Stomach (tissue), 9 donors: ENCODE data around the gene MTF2. TPM values are rescaled to one million over a fixed set of nuclear protein-coding genes. Genes with fewer than 3 reads are reported as not detected.
A peak's percentile ranks its signal among the peaks of the same experiment; 100 is the strongest.

Experiments
- DNase-seq, 2 donors: peaks; one replicate each; pipeline versions ENCODE4 v3.0.0 to v3.0.0-alpha.2; 2013 to 2019
- H3K27ac ChIP-seq, 5 donors: fragments of 200-600 bp in 4 of 5; sonication (generic) in 4 of 5; one replicate each; pipeline ENCODE4 v1.5.1; 2013 to 2019; ENCODE audit warnings: mild to moderate bottlenecking in 1 of 5, moderate library complexity in 1 of 5
- H3K27me3 ChIP-seq, 3 donors: fragments of 200-600 bp; sonication (generic); one replicate each; pipeline ENCODE4 v1.5.1; 2017 to 2019; ENCODE audit warnings: mixed run types in 1 of 3
- H3K36me3 ChIP-seq, 4 donors: fragments of 200-600 bp; sonication (generic); 1 replicate in 3 of 4; 2 replicates in 1 of 4; pipeline ENCODE4 v1.5.1; 2016 to 2019
- H3K4me1 ChIP-seq, 4 donors: fragments of 200-600 bp; sonication (generic); one replicate each; pipeline ENCODE4 v1.5.1; 2016 to 2019
- H3K4me3 ChIP-seq, 4 donors: fragments of 200-600 bp; sonication (generic) in 3 of 4; one replicate each; pipeline ENCODE4 v1.5.1; 2016 to 2019; ENCODE audit warnings: mild to moderate bottlenecking in 1 of 4
- H3K9me3 ChIP-seq, 4 donors: fragments of 200-600 bp; sonication (generic); one replicate each; pipeline ENCODE4 v1.5.1; 2016 to 2019
- EP300 ChIP-seq: sonication (generic); formaldehyde crosslinking; IDR thresholded peaks from one replicate; pipeline ENCODE4 v1.6.1; 2017; ENCODE audit warnings: antibody characterized with exemption
- POLR2A ChIP-seq, 4 donors: fragments of 450-650 bp; IDR thresholded peaks; one replicate each; pipeline ENCODE4 v1.6.1; 2016; ENCODE audit warnings: antibody characterized with exemption in 4 of 4, control low read depth in 2 of 4, mild to moderate bottlenecking in 1 of 4, moderate library complexity in 1 of 4
- POLR2AphosphoS5 ChIP-seq, 3 donors: sonication (generic); formaldehyde crosslinking; IDR thresholded peaks; one replicate each; pipeline ENCODE4 v1.6.1; 2016; ENCODE audit warnings: antibody characterized with exemption in 3 of 3
- WGBS, 5 donors: extraction: QIAGEN DNeasy Blood & Tissue Kit in 3 of 5; methylation state at CpG; one replicate each; pipeline versions ENCODE4 v1.1.5 to v1.1.7; 2013 to 2018; 5-methylcytosine and 5-hydroxymethylcytosine counted together
- intact Hi-C: fragments of 100-400 bp; cut with DNase I; formaldehyde crosslinking; loops from one replicate; pipeline ENCODE4 v1.15.1; 2023; ENCODE audit warnings: low total_unique reads
- polyA plus RNA-seq, 3 donors: library from polyadenylated mRNA; stranded (reverse); fragments of 200-250 nt; gene quantifications; one replicate each; pipeline ENCODE4 v1.2.3, GENCODE V29; 2013
- total RNA-seq, 5 donors: library from RNA; depleted of rRNA; stranded (reverse); fragments of >200 nt; gene quantifications; one replicate each; pipeline versions ENCODE4 v1.1.0 to v1.2.3, GENCODE V29; 2014 to 2016
- TF ChIP-seq, protein P1 (sequence below), 7 experiments: fragments of 450-650 bp in 4 of 7; fragments of 200-600 bp in 3 of 7; sonication (generic) in 3 of 7; IDR thresholded peaks; one replicate each; pipeline ENCODE4 v1.5.1; 2016 to 2019; ENCODE audit warnings: antibody characterized with exemption in 7 of 7, control low read depth in 2 of 7, mild to moderate bottlenecking in 1 of 7
- donor health status: healthy with polysubstance abuse.
- donor health status: Bipolar disorder and iron deficiency.
- donor health status: healthy.

The MTF2 gene
- total and polyA plus RNA-seq, 8 donors, result 2.3 to 67.6 (median 9.0) TPM

DNA sequence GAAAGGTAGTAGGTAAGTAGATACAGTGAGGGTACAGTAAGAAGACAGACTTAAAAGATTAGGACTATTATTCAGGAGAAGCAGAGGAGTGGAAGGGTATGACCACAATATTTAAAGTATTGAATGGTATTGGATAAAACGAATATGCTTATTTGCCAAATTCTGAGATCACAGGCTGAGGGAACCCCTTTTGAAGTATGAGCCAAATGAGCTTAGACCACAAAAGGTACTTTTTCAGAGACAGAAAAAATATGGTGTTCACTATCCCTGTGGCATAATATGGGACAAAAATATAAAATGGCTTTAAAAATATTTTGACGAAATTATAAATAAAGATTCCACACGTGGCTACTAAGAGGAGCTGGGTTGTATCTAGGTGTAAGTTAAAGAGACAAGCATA lies 880 bp upstream of the MTF2 start:
- peak overlapping the region in 4 of 5 donors; percentile 86 to 91 (median 89) for H3K27ac ChIP-seq
- peak overlapping the region; percentile 83 to 96 (median 90) for H3K4me3 ChIP-seq

DNA sequence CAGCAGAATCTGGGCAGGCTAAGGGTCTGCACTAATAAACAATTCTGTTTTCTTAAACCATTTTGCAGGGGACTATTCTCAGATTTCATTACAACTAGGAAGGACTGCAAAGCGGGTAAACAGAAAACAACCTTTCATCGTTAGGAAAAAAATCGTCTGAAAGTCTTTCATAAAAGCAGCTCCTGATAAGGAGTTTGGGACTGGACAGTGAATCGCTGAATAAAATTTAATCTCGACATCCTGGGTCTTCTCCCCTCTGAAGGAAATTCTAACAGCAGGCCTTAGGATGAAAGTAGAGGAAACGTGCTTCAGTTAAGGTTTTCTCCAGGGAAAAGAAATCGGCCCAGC lies 471 bp upstream of the MTF2 start:
- H3K36me3 ChIP-seq, result peaks cover 0 to 3% (median 0%) of the 10 kb centered on the region in 4 donors
- no peaks in the 10 kb centered on the region for H3K27me3 ChIP-seq
- peak overlapping the region; percentile 85 to 91 (median 89) for H3K27ac ChIP-seq
- H3K4me3 ChIP-seq, result peak overlapping the region; percentile 83 to 96 (median 90)
- no peak for DNase-seq
- no peak for TF ChIP-seq POLR2AphosphoS5 (IDR thresholded peaks at IDR 0.05)
- no peak for TF ChIP-seq POLR2A (IDR thresholded peaks at IDR 0.05)
- TF ChIP-seq, protein P1, sequence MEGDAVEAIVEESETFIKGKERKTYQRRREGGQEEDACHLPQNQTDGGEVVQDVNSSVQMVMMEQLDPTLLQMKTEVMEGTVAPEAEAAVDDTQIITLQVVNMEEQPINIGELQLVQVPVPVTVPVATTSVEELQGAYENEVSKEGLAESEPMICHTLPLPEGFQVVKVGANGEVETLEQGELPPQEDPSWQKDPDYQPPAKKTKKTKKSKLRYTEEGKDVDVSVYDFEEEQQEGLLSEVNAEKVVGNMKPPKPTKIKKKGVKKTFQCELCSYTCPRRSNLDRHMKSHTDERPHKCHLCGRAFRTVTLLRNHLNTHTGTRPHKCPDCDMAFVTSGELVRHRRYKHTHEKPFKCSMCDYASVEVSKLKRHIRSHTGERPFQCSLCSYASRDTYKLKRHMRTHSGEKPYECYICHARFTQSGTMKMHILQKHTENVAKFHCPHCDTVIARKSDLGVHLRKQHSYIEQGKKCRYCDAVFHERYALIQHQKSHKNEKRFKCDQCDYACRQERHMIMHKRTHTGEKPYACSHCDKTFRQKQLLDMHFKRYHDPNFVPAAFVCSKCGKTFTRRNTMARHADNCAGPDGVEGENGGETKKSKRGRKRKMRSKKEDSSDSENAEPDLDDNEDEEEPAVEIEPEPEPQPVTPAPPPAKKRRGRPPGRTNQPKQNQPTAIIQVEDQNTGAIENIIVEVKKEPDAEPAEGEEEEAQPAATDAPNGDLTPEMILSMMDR (IDR thresholded peaks at IDR 0.05), result no peak
- no peak for TF ChIP-seq EP300
- 0 to 3% (median 1%) methylated on average over 7 of the region's 7 CpGs for WGBS, 5 donors
- peaks cover 17 to 47% (median 33%) of the 10 kb centered on the region in 4 donors for H3K4me1 ChIP-seq
- intact Hi-C loops, result no loop called here
- H3K9me3 ChIP-seq, result no peaks in the 10 kb centered on the region

More for the DNA sequence above, 880 bp upstream of the MTF2 start:
- Histone ChIP-seq H3K27me3 (no peaks in the 10 kb centered on the region), H3K4me1 (peaks cover 17 to 44% (median 32%) of the 10 kb centered on the region in 4 donors), H3K36me3 (no peaks in the 10 kb centered on the region), H3K9me3 (no peaks in the 10 kb centered on the region)
- intact Hi-C loops, result no loop called here
- no peak for TF ChIP-seq EP300
- TF ChIP-seq POLR2A (IDR thresholded peaks at IDR 0.05), result no peak
- TF ChIP-seq POLR2AphosphoS5 (IDR thresholded peaks at IDR 0.05), result no peak
- TF ChIP-seq, protein P1 (IDR thresholded peaks at IDR 0.05), result no peak
- no peak for DNase-seq
- 11 to 19% (median 14%) methylated on average over 3 of the region's 3 CpGs for WGBS, 5 donors

DNA sequence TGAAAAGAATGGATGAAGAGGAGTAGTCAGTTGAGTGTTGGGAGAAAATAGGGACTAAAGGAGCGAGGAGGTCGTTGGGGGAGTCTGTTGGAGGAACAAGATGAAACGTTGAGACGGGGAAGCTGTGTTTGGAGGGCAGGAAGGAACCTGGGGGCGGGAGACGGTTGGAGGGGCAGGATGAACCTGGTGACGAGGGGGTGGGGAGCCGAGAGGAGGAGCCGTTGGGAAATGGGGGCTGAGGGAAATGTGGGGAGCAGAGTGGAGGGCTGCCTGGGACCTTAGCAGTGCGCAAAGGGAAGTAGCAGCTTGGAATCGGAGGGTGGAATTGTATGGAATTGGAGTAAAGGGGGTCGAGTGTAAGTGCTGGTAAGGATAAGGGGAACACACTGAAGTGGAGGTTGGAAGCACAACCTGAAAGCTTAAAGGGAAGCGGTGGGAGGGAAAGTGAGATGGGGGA lies 630 bp downstream of the MTF2 start:
- Histone ChIP-seq H3K36me3 (peaks cover 0 to 4% (median under 1%) of the 10 kb centered on the region in 4 donors), H3K27ac (peak overlapping the region; percentile 85 to 91 (median 89)), H3K4me1 (peaks cover 17 to 47% (median 33%) of the 10 kb centered on the region in 4 donors), H3K4me3 (peak overlapping the region; percentile 83 to 96 (median 90)), H3K27me3 (no peaks in the 10 kb centered on the region), H3K9me3 (no peaks in the 10 kb centered on the region)
- intact Hi-C loops, result loop anchor here (10.0 kb wide), 1 partner anchor 105 kb away; the partner anchor contains the start of genes CCDC18 and TMED5
- DNase-seq, result peak in 1 of 2 donors; percentile 76
- no peak for TF ChIP-seq POLR2A (IDR thresholded peaks at IDR 0.05)
- TF ChIP-seq EP300, result no peak
- TF ChIP-seq, protein P1 (IDR thresholded peaks at IDR 0.05), result no peak
- no peak for TF ChIP-seq POLR2AphosphoS5 (IDR thresholded peaks at IDR 0.05)
- 0 to 1% (median 1%) methylated on average over 13 of the region's 13 CpGs for WGBS, 5 donors

DNA sequence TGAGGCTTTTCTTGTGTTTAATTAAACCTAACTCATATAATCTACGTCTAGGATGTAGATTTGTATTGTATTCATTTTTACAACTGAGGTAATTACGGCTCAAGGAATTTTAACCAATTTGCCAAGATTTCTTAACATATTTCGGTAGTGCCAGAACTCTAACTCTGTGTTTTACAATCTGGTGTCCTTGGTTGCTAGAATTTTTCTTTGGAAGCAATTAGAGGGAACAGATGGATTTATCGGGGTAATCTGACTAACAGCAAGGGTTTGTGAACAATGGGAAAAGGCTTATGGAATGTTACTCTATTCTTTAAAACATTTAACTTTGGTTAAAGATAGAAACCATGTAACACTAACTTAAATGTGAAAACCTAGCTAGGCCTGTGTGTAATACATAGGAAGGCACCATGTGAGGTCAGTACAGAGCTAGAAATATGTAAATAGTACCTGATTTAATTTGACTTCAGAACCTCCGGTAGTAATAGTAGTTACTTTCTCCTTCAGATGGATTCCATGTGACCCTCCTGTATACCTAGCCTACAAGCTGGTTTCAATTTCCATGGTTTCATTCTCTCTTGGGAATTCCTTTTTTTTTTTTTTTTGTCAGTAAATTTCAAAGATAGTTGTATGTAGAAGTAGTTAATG lies 1.2 kb downstream of the MTF2 start:
- 0 to 1% (median 1%) methylated on average over 5 of the region's 5 CpGs for WGBS, 5 donors
- peak in 1 of 2 donors; percentile 85 for DNase-seq
- Histone ChIP-seq H3K36me3 (peaks cover 0 to 7% (median 3%) of the 10 kb centered on the region in 4 donors), H3K27me3 (no peaks in the 10 kb centered on the region), H3K4me3 (peak overlapping the region; percentile 83 to 96 (median 90)), H3K9me3 (no peaks in the 10 kb centered on the region), H3K4me1 (peaks cover 17 to 47% (median 33%) of the 10 kb centered on the region in 4 donors), H3K27ac (peak overlapping the region in 4 of 5 donors; percentile 86 to 91 (median 89))
- TF ChIP-seq EP300, result no peak
- TF ChIP-seq POLR2A (IDR thresholded peaks at IDR 0.05), result no peak
- peak in 1 of 3 donors; percentile 5 for TF ChIP-seq POLR2AphosphoS5 (IDR thresholded peaks at IDR 0.05)
- TF ChIP-seq, protein P1 (IDR thresholded peaks at IDR 0.05), result peak in 3 of 7 experiments; percentile 23 to 43 (median 35)
- intact Hi-C loops, result loop anchor here (10.0 kb wide), 1 partner anchor 104 kb away; the partner anchor contains the start of genes CCDC18 and TMED5
